MM.1S (cell line): Measurements from ENCODE around the gene RAB25.

Source experiments
- EZH2 ChIP-seq: fragments of 300-600 bp; sonication (generic); optimal IDR thresholded peaks from 2 replicates; pipeline ENCODE3; 2017; ENCODE audit warnings: low read depth, mild to moderate bottlenecking, antibody characterized with exemption, low read length, mixed read lengths
- EZH2phosphoT487 ChIP-seq: fragments of 300-600 bp; sonication (generic); IDR thresholded peaks from 2 replicates; pipeline ENCODE4 v1.6.1; 2018; ENCODE audit warnings: antibody characterized with exemption, low read length
- TF ChIP-seq, protein P1 (sequence below): fragments of 300-600 bp; sonication (generic); IDR thresholded peaks from 2 replicates; pipeline ENCODE4 v1.5.1; 2016; ENCODE audit warnings: antibody characterized with exemption, low read length, mixed read lengths

DNA sequence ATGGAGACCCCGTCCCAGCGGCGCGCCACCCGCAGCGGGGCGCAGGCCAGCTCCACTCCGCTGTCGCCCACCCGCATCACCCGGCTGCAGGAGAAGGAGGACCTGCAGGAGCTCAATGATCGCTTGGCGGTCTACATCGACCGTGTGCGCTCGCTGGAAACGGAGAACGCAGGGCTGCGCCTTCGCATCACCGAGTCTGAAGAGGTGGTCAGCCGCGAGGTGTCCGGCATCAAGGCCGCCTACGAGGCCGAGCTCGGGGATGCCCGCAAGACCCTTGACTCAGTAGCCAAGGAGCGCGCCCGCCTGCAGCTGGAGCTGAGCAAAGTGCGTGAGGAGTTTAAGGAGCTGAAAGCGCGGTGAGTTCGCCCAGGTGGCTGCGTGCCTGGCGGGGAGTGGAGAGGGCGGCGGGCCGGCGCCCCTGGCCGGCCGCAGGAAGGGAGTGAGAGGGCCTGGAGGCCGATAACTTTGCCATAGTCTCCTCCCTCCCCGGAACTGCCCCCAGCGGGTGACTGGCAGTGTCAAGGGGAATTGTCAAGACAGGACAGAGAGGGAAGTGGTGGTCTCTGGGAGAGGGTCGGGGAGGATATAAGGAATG, 54.1 kb downstream of the RAB25 start:
- TF ChIP-seq, protein P1, sequence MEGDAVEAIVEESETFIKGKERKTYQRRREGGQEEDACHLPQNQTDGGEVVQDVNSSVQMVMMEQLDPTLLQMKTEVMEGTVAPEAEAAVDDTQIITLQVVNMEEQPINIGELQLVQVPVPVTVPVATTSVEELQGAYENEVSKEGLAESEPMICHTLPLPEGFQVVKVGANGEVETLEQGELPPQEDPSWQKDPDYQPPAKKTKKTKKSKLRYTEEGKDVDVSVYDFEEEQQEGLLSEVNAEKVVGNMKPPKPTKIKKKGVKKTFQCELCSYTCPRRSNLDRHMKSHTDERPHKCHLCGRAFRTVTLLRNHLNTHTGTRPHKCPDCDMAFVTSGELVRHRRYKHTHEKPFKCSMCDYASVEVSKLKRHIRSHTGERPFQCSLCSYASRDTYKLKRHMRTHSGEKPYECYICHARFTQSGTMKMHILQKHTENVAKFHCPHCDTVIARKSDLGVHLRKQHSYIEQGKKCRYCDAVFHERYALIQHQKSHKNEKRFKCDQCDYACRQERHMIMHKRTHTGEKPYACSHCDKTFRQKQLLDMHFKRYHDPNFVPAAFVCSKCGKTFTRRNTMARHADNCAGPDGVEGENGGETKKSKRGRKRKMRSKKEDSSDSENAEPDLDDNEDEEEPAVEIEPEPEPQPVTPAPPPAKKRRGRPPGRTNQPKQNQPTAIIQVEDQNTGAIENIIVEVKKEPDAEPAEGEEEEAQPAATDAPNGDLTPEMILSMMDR = no peak
- TF ChIP-seq EZH2 (no peak), EZH2phosphoT487 (no peak)
